ENCODE data around the gene RPS15. TPM values are rescaled to one million over a fixed set of nuclear protein-coding genes. Genes with fewer than 3 reads are reported as not detected.
A peak's percentile ranks its signal among the peaks of the same experiment; 100 is the strongest.

RPS15 gene
- total RNA-seq, 6 donors from 2014 or later = 825 to 2,012 (median 1,317) TPM

- ATAC-seq (ENCODE audit: low FRiP score in 2 of 2) (no peak), DNase-seq (no peak)
- Histone ChIP-seq H3K9me3 (no peaks in the 10 kb centered on the region), H3K4me1 (peaks cover 5 to 6% (median 6%) of the 10 kb centered on the region in 4 donors), H3K27me3 (no peaks in the 10 kb centered on the region), H3K27ac (no peak overlapping the region), H3K36me3 (no peaks in the 10 kb centered on the region), H3K4me3 (no peak overlapping the region)
- 91 to 95% methylated on average over 11 to 15 of the region's 23 CpGs for WGBS, 2 donors
- TF ChIP-seq CTCF (IDR thresholded peaks at IDR 0.05) (no peak), EP300 (IDR thresholded peaks at IDR 0.05) (no peak), POLR2A (IDR thresholded peaks at IDR 0.05) (no peak)
Measured at GRCh38 chr19:1483979-1484428, 45.8 kb downstream of the RPS15 start.

DNA sequence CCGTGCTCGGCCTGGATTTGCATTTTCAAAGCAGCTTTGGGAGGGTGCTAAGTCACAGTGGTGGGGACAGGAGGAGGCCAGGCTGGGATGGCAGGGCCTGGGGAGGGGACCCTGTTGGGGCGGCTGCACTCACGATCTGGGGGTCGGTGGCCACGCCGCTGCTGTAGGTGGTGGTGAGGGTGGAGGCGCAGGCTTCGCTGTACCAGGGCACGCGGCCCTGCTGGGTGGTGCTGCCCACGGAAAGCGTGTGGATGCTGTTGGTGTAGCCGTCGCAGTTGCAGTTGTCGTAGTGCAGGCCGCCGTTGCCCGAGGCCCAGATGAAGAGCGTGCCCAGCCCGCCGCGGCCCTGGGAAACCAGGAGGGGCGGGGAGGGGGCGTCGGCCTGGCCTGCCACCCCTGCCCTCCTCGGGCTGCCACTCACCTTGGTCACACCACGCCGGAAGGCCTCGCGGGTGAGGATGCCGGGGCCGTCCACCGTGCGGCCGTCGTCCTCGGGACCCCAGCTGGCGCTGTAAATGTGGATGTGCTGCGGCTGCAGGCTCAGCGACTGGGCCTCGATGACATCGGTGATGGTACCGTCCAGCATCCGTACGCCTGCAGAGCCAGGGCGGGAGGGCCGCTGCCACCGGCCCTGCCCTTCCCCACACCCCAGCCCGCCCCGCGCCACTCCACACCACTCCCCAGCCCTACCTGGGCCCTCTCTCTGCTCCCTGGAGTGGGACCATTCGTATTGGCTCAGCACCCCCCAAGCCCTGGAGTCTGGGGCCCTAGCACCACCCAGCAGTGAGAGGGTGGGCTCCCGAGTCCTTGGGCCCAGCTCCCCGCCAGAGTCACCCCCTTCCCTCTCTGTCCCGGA, 48.8 kb downstream of the RPS15 start:
- H3K27ac ChIP-seq = no peak overlapping the region
- WGBS, 2 donors = 93 to 94% methylated on average over 17 to 56 of the region's 56 CpGs
- no peaks in the 10 kb centered on the region for H3K36me3 ChIP-seq
- DNase-seq (peak in 1 of 2 donors; percentile 84), ATAC-seq (ENCODE audit: low FRiP score in 2 of 2) (no peak)
- peaks cover 14 to 20% (median 19%) of the 10 kb centered on the region in 4 donors for H3K4me1 ChIP-seq
- no peaks in the 10 kb centered on the region for H3K27me3 ChIP-seq
- no peak for TF ChIP-seq POLR2A (IDR thresholded peaks at IDR 0.05)
- TF ChIP-seq CTCF (IDR thresholded peaks at IDR 0.05) = no peak
- no peak for TF ChIP-seq POLR2AphosphoS5 (IDR thresholded peaks at IDR 0.05)
- TF ChIP-seq EP300 (IDR thresholded peaks at IDR 0.05) = no peak
- H3K9me3 ChIP-seq = no peaks in the 10 kb centered on the region
- no peak overlapping the region for H3K4me3 ChIP-seq

DNA sequence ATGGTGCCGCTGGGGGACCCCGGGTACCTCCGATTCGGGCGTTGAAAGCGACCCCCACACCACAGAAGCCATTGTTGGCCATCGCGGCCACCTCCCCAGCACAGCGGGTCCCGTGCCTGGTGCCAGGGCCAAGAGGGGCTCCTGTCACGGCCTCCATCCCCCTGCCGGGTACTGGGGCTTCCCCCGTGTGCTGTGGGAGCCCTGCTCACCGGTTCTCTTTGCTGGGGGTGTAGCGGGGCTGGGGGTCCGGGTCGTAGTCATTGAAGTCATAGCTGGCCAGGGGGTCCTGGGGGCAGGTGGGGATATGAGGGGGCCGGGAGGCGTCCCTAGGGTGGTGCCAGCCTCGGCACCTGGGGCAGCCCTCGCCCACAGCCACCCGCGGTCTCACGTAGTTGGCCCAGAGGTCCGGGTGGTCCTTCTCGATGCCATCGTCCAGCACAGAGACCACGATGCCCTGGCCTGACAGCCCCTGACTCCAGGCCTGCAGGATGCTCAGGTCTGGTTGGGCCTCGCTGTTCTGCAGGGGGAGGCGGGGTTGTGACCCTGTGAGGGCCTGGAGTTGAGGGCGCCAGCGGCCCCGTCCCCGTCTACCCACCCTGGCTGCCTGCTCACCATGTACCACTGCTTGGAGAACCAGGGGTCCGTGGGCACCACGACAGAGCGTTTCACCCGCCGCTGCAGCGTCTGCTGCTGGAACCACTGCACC, 49.5 kb downstream of the RPS15 start:
- no peak for TF ChIP-seq POLR2AphosphoS5 (IDR thresholded peaks at IDR 0.05)
- TF ChIP-seq EP300 (IDR thresholded peaks at IDR 0.05) = no peak
- TF ChIP-seq CTCF (IDR thresholded peaks at IDR 0.05) = no peak
- TF ChIP-seq POLR2A (IDR thresholded peaks at IDR 0.05) = no peak
- Histone ChIP-seq H3K9me3 (no peaks in the 10 kb centered on the region), H3K27me3 (no peaks in the 10 kb centered on the region), H3K4me1 (peaks cover 14 to 21% (median 19%) of the 10 kb centered on the region in 4 donors), H3K27ac (no peak overlapping the region), H3K36me3 (no peaks in the 10 kb centered on the region), H3K4me3 (no peak overlapping the region)
- WGBS, 2 donors = 88 to 92% methylated on average over 8 to 39 of the region's 40 CpGs
- DNase-seq = peak in 1 of 2 donors; percentile 83
- no peak for ATAC-seq (ENCODE audit: low FRiP score in 2 of 2)

DNA sequence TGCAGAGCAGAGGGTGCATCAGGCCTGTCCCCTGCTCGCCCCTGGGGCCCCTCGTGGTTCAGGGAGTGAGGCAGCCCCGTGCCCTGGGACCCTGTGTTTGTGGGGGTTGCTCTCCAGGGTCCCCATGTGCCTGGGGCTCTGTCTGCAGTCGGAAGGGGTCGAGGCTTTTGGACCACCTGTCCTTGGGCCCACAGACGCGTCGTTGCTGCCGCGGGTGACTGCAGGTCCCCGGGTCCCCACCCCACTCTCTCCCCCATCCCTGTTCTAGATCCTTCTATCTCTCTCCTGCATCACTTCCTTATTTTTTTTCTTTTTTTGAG, 50.0 kb downstream of the RPS15 start:
- TF ChIP-seq POLR2A (IDR thresholded peaks at IDR 0.05) = no peak
- TF ChIP-seq CTCF (IDR thresholded peaks at IDR 0.05) = no peak
- TF ChIP-seq EP300 (IDR thresholded peaks at IDR 0.05) = no peak
- TF ChIP-seq POLR2AphosphoS5 (IDR thresholded peaks at IDR 0.05) = no peak
- Histone ChIP-seq H3K27ac (no peak overlapping the region), H3K9me3 (no peaks in the 10 kb centered on the region), H3K4me1 (peaks cover 14 to 21% (median 19%) of the 10 kb centered on the region in 4 donors), H3K36me3 (no peaks in the 10 kb centered on the region), H3K27me3 (no peaks in the 10 kb centered on the region), H3K4me3 (no peak overlapping the region)
- DNase-seq (no peak), ATAC-seq (ENCODE audit: low FRiP score in 2 of 2) (no peak)
- WGBS, 2 donors = 84 to 90% methylated on average over 8 to 11 of the region's 11 CpGs

Data from upper lobe of left lung (tissue), 6 donors.